Measurements from ENCODE around the gene ALK.
"Not testable (repeated sequence)": the region's sequence is repeated elsewhere in the genome, so short reads cannot be mapped to it uniquely, and the experiment has no call there.

The ALK gene

DNA sequence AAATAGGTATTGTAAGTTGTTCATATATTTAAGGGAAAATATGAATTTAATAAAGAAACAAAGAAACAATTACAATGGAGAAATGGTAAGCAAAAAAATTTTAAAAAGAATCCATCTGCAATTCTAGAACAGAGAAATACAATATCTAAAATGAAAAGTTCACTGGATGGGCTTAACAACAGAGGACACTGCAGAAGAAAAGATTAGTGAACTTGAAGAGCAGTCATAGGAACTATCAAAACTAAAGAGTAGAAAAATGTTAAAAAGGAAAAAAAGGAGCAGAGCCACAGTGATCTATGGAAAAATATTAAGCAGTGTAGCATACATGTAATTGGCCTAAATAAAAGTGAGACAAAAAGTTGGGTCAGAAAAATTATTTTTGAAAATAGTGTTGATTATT lies 83.5 kb downstream of the ALK start:
- DNase-seq = no peak

GRCh38 chr2:29834624-29835023 lies 86.8 kb downstream of the ALK start:
- DNase-seq = no peak

GRCh38 chr2:29834036-29834540 lies 87.3 kb downstream of the ALK start:
- DNase-seq = no peak

GRCh38 chr2:29831560-29831959 lies 89.8 kb downstream of the ALK start:
- DNase-seq = no peak

DNA sequence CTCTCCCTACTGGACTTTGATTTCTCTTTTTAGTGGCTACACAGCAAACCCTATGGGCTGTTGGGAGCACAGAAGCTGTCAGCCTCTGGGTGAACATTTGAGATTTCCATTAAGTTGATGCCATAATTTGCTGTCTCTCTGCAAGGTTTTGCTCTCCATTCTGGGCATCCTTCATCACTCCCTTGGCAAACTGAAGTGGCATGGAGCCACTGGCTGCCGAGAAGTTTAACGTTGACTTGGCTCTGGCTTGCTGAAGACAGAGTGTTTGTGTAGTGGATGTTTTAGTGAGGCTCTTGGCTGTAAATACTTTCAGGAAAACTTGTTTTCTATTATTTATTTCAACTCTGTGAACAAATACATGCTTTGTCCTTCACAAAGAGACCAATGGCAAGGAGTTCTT lies 91.5 kb downstream of the ALK start:
- DNase-seq = no peak

- DNase-seq = not testable (repeated sequence)
Observed at GRCh38 chr2:29824145-29824544, 97.2 kb downstream of the ALK start.

DNA sequence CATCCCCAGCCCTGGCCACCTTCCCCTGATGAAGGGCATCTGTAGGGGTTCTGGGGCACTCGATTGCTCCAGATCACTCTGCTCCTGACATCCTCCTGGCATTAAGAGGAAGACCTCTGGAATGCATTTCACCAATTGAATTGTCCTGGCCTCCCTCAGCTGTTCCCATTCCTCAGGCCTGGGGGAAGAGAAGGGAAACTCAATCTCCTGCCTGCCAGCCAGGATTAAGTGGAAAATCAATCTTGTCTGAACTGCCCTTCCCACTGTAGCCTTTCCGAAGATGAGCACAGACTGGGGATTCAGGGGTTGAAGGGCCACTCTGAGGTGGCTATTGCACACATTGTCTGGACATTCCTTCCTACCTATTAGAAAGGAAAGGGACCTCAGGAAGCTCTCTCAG lies 99.8 kb downstream of the ALK start:
- no peak for DNase-seq

GRCh38 chr2:29819570-29819969 lies 101.8 kb downstream of the ALK start:
- no peak for DNase-seq

- DNase-seq = no peak
Observed at GRCh38 chr2:29817801-29818680, 103.3 kb downstream of the ALK start.

DNA sequence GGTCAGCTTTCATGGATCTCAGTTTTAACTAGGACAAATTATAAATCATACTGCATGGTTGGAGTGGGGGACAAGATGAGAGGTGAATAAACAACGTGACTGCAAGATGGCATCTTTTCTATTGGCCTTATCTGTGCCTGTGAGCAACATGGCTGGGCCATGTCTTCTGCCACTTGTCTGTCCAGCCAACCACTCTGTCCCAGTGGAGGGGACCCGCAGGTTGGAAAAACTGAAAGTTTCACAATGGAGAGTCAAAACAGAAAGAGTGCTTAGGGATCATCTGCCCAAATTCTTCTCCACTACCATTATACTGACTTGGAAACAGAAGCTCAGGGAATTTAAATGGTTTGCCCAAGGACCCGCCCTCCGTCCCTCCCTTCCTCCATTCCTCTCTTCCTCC lies 104.1 kb downstream of the ALK start:
- DNase-seq = no peak

GRCh38 chr2:29816651-29817050 lies 104.7 kb downstream of the ALK start:
- no peak for DNase-seq

GRCh38 chr2:29811378-29811777 lies 110.0 kb downstream of the ALK start:
- DNase-seq = no peak

- DNase-seq = peak; percentile 2
Observed at GRCh38 chr2:29810956-29811355, 110.4 kb downstream of the ALK start.

- no peak for DNase-seq
Observed at GRCh38 chr2:29808321-29808720, 113.1 kb downstream of the ALK start.

GRCh38 chr2:29807082-29807481 lies 114.3 kb downstream of the ALK start:
- no peak for DNase-seq

DNA sequence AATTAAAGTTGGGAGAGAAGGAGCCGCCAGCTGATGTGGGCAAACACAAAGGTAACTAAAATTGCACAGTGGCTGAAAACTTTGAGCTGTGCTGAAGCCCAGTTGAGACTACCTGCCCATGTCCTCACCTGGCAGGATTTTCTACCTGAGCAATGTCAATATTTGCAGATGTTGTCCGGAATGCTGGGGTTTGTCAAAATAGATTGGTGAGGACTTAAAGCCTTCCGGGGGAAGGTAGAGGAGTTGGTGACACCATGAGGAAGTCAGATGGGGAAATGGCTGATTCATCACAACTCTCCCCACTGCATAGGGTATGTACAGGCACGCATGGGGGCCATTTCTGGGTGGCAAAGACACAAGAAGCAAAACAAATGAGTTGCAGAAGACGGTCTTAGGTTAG lies 114.9 kb downstream of the ALK start:
- no peak for DNase-seq

GRCh38 chr2:29804671-29805070 lies 116.7 kb downstream of the ALK start:
- no peak for DNase-seq

GRCh38 chr2:29803537-29803936 lies 117.8 kb downstream of the ALK start:
- DNase-seq = no peak

DNA sequence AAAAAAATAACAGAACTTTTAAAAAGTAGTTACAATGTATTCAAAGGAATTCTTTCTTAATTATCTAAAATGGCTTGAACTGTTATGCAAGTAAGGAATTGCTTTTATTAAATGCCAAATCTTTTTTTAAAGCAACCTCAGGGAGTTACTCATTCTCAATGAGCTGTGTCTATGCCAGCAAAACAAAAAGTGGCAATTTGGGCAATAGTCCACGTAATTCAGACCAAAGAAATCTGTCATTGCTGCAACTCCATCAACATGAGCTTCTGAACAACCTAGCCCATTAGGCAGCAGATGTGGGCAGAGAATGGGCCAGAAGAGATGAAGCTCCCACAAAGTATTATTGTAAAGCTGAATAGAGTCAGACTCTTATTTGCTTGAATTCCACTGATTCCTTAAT lies 118.4 kb downstream of the ALK start:
- DNase-seq = no peak

DNA sequence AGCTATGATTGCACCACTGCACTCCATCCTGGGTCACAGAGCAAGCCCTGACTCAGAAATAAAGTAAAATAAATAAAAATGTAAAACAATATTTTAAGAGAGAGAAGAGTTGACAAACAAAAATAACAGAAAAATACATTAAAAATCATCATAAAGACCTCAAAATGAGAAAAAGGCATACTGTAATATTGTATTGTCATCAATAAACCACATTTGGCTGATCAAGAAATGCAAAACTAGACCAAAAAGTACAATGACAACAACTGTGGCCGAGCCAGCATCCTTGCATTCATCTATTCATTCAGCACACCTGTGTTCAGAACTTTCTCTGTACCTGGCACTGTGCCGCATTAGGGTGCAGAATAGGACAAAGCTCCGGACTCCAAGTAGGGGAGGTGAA lies 121.8 kb downstream of the ALK start:
- DNase-seq = no peak

DNA sequence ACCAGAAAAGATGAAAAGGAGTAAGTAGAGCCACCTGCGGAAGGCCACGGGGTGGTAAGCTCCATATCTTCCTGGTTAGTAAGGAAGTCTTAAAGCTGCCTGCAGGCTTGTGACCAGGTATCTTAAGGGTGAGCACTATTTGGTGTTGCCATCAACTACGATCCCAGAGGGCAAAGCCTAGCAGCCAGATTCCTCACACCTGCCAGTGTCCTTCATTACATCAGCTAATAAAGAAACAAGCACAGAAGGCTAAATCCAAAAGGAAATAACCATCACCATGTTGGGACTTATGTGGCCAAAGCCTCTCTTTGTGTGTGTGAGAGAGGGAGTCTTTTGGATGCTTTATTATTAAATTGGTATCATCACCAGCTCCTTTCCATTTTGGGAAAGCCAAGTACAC lies 123.5 kb downstream of the ALK start:
- no peak for DNase-seq

GRCh38 chr2:29796446-29796845 lies 124.9 kb downstream of the ALK start:
- DNase-seq = no peak

DNA sequence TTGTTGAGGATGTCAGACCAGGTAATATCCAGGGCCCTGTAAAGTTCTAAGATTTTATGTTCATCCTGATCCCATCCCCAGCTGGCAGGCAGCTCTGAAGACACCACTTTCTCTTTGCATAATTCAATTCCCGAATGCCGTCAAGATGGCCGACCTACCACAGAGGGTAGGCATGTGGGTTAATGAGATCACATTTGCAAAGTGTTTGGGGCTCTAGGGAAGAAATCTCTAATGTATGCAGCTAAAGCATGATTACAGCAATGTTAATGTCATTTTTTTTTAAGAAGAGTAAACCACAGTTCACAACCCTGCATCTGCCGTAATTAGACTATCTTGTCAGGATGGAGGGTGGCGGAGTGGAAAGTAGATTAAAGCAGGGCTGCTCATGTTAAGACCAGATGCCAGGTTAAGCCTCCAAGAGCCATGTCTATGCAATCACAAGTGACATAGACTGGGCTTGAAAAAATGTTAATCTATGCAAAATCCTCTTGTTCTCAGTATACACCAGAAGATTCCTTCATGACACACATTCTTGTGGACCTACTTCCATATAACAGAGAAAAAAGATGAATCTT lies 131.4 kb downstream of the ALK start:
- DNase-seq = no peak

Data from NCI-H2029 (cell line).